Prostate gland (tissue), 2 donors: Measurements from ENCODE around the gene FBXW7. TPM values are rescaled to one million over a fixed set of nuclear protein-coding genes. Genes with fewer than 3 reads are reported as not detected.
A peak's percentile ranks its signal among the peaks of the same experiment; 100 is the strongest.

Experiments
- DNase-seq: peaks from one replicate; pipeline ENCODE4 v3.0.0-alpha.2; 2019; ENCODE audit warnings: low spot score
- H3K27ac ChIP-seq, 2 donors: fragments of 200-600 bp; sonication (generic); 2 replicates each; pipeline ENCODE4 v1.5.1; 2017 to 2019
- H3K27me3 ChIP-seq: fragments of 200-600 bp; sonication (generic); replicated peaks from 2 replicates; pipeline ENCODE4 v1.5.1; 2019; ENCODE audit not compliant: insufficient read depth
- H3K36me3 ChIP-seq, 2 donors: fragments of 200-600 bp; sonication (generic); 1 replicate in 1 of 2; 2 replicates in 1 of 2; pipeline versions ENCODE4 v1.5.1 to v1.8.1; 2017 to 2019
- H3K4me1 ChIP-seq: fragments of 200-600 bp; sonication (generic); replicated peaks from 2 replicates; pipeline ENCODE4 v1.5.1; 2019
- H3K4me3 ChIP-seq, 2 donors: fragments of 200-600 bp; sonication (generic); 2 replicates each; pipeline ENCODE4 v1.5.1; 2017 to 2019
- H3K9me3 ChIP-seq: fragments of 200-600 bp; sonication (generic); 2 replicates; pipeline ENCODE4 v1.5.1; 2017
- CTCF ChIP-seq, 4 experiments: fragments of 200-600 bp in 2 of 4; fragments of 450-650 bp in 2 of 4; sonication (generic) in 2 of 4; IDR thresholded peaks; 1 replicate in 3 of 4; 2 replicates in 1 of 4; pipeline ENCODE4 v1.5.1; 2016 to 2019; ENCODE audit warnings: antibody characterized with exemption in 4 of 4, mild to moderate bottlenecking in 2 of 4, moderate library complexity in 2 of 4
- POLR2A ChIP-seq: fragments of 450-650 bp; IDR thresholded peaks from one replicate; pipeline ENCODE4 v1.6.1; 2016; ENCODE audit warnings: antibody characterized with exemption, mild to moderate bottlenecking
- POLR2AphosphoS5 ChIP-seq: sonication (generic); formaldehyde crosslinking; IDR thresholded peaks from one replicate; pipeline ENCODE4 v1.6.1; 2017; ENCODE audit warnings: antibody characterized with exemption
- WGBS: methylation state at CpG from one replicate; pipeline ENCODE4 v1.1.5; 2018; 5-methylcytosine and 5-hydroxymethylcytosine counted together
- intact Hi-C: fragments of 100-400 bp; cut with DNase I; formaldehyde crosslinking; loops from one replicate; pipeline ENCODE4 v1.14.2; 2022
- total RNA-seq, 2 donors: library from RNA; depleted of rRNA; stranded (reverse); fragments of >200 nt; gene quantifications; one replicate each; pipeline ENCODE4 v1.1.0, GENCODE V29; 2016

FBXW7 gene
- total RNA-seq, 2 donors from 2014 or later: 21.8 to 24.9 TPM

- H3K4me1 ChIP-seq: no peaks in the 10 kb centered on the region
- DNase-seq: no peak
- TF ChIP-seq POLR2AphosphoS5 (no peak), CTCF (IDR thresholded peaks at IDR 0.05) (no peak), POLR2A (no peak)
- no peak overlapping the region for H3K4me3 ChIP-seq
- 77% methylated on average over 4 of the region's 4 CpGs for WGBS
- H3K27ac ChIP-seq: no peak overlapping the region
- intact Hi-C loops: no loop called here
- no peaks in the 10 kb centered on the region for H3K9me3 ChIP-seq
- H3K36me3 ChIP-seq: no peaks in the 10 kb centered on the region
- no peaks in the 10 kb centered on the region for H3K27me3 ChIP-seq
Measured at GRCh38 chr4:152508386-152508785, 27.5 kb downstream of the FBXW7 start.

- no peak for DNase-seq
- TF ChIP-seq CTCF (IDR thresholded peaks at IDR 0.05) (no peak), POLR2AphosphoS5 (no peak), POLR2A (no peak)
- Histone ChIP-seq H3K27me3 (no peaks in the 10 kb centered on the region), H3K27ac (no peak overlapping the region), H3K36me3 (no peaks in the 10 kb centered on the region), H3K4me3 (no peak overlapping the region), H3K4me1 (no peaks in the 10 kb centered on the region), H3K9me3 (no peaks in the 10 kb centered on the region)
- intact Hi-C loops: no loop called here
Measured at GRCh38 chr4:152503653-152504290, 32.1 kb downstream of the FBXW7 start.

- intact Hi-C loops: loop anchor here (2.0 kb wide), 1 partner anchor 139 kb away; no protein-coding TSS in a partner anchor
- WGBS: 92% methylated on average over 3 of the region's 3 CpGs
- TF ChIP-seq POLR2AphosphoS5: no peak
- TF ChIP-seq CTCF (IDR thresholded peaks at IDR 0.05): no peak
- no peak for TF ChIP-seq POLR2A
Measured at GRCh38 chr4:152501846-152502536, 33.9 kb downstream of the FBXW7 start.

GRCh38 chr4:152500800-152501434, 35.0 kb downstream of the FBXW7 start:
- H3K36me3 ChIP-seq: no peaks in the 10 kb centered on the region
- no peak overlapping the region for H3K4me3 ChIP-seq
- intact Hi-C loops: loop anchor here (2.0 kb wide), 1 partner anchor 140 kb away; no protein-coding TSS in a partner anchor
- H3K9me3 ChIP-seq: no peaks in the 10 kb centered on the region
- TF ChIP-seq CTCF (IDR thresholded peaks at IDR 0.05) (peak in 3 of 4 experiments; percentile 70 to 83 (median 75)), POLR2AphosphoS5 (peak; percentile 7), POLR2A (no peak)
- 0% methylated on average over 1 of the region's 1 CpG for WGBS
- DNase-seq: peak; percentile 83
- no peaks in the 10 kb centered on the region for H3K27me3 ChIP-seq
- H3K4me1 ChIP-seq: no peaks in the 10 kb centered on the region
- no peak overlapping the region for H3K27ac ChIP-seq

More at GRCh38 chr4:152501846-152502536, 33.9 kb downstream of the FBXW7 start:
- H3K36me3 ChIP-seq: no peaks in the 10 kb centered on the region
- H3K27me3 ChIP-seq: no peaks in the 10 kb centered on the region
- no peak overlapping the region for H3K4me3 ChIP-seq
- no peak overlapping the region for H3K27ac ChIP-seq
- no peaks in the 10 kb centered on the region for H3K4me1 ChIP-seq
- DNase-seq: no peak
- H3K9me3 ChIP-seq: no peaks in the 10 kb centered on the region
